HepG2 (cell line): ENCODE data around the gene TIMELESS. TPM values are rescaled to one million over a fixed set of nuclear protein-coding genes. Genes with fewer than 3 reads are reported as not detected.

Experiments
- AGO1 ChIP-seq: fragments of 200-400 bp; formaldehyde crosslinking; IDR thresholded peaks from 2 replicates; pipeline ENCODE4 v1.6.1; 2017; ENCODE audit warnings: mild to moderate bottlenecking, low read depth, low read length, moderate library complexity; ENCODE audit not compliant: poor library complexity, severe bottlenecking
- CHD4 ChIP-seq: fragments of 200-600 bp; sonication (generic); IDR thresholded peaks from 2 replicates; pipeline ENCODE4 v1.7.0; 2017; ENCODE audit warnings: mild to moderate bottlenecking, low read length, borderline replicate concordance
- DBP ChIP-seq: sonication (generic); formaldehyde crosslinking; IDR thresholded peaks from 2 replicates; pipeline ENCODE4 v1.4.0; 2020; ENCODE audit warnings: missing genetic modification reagents; ENCODE audit errors: not compliant biosample characterization
- GPBP1L1 ChIP-seq: sonication (generic); formaldehyde crosslinking; IDR thresholded peaks from 2 replicates; pipeline ENCODE4 v1.5.0; 2020; ENCODE audit warnings: mild to moderate bottlenecking, missing genetic modification reagents
- JUND ChIP-seq: sonication (generic); formaldehyde crosslinking; IDR thresholded peaks from 2 replicates; pipeline ENCODE4 v1.8.0; 2022; ENCODE audit warnings: mild to moderate bottlenecking, missing genetic modification reagents
- KLF12 ChIP-seq: sonication (generic); formaldehyde crosslinking; IDR thresholded peaks from 2 replicates; pipeline ENCODE4 v1.4.0; 2020; ENCODE audit warnings: missing genetic modification reagents, borderline replicate concordance
- NR2C2 ChIP-seq: sonication (generic); formaldehyde crosslinking; IDR thresholded peaks from 2 replicates; pipeline ENCODE4 v1.4.0; 2020; ENCODE audit warnings: missing genetic modification reagents, mild to moderate bottlenecking, moderate library complexity, borderline replicate concordance
- SIX4 ChIP-seq: sonication (generic); formaldehyde crosslinking; IDR thresholded peaks from 2 replicates; pipeline ENCODE4 v1.4.0; 2020; ENCODE audit warnings: missing genetic modification reagents
- SKI ChIP-seq: fragments of 450-650 bp; IDR thresholded peaks from one replicate; pipeline ENCODE4 v1.6.1; 2018; ENCODE audit warnings: mild to moderate bottlenecking; ENCODE audit not compliant: partially characterized antibody
- SOX13 ChIP-seq, 3 experiments: fragments of 450-650 bp in 1 of 3; sonication (generic) in 1 of 3; formaldehyde crosslinking in 1 of 3; IDR thresholded peaks in 2 of 3; conservative IDR thresholded peaks in 1 of 3; 2 replicates each; pipeline versions ENCODE4 v1.5.0 to v1.6.1; 2016 to 2020; ENCODE audit warnings: antibody characterized with exemption in 1 of 3, mild to moderate bottlenecking in 1 of 3, missing compliant biosample characterization in 1 of 3, missing genetic modification reagents in 1 of 3, moderate library complexity in 1 of 3
- SP2 ChIP-seq: sonication (generic); formaldehyde crosslinking; IDR thresholded peaks from 2 replicates; pipeline ENCODE4 v1.5.1; 2020; ENCODE audit warnings: mild to moderate bottlenecking, missing genetic modification reagents
- ZBTB44 ChIP-seq: sonication (generic); formaldehyde crosslinking; IDR thresholded peaks from 2 replicates; pipeline ENCODE4 v1.4.0; 2020; ENCODE audit warnings: missing genetic modification reagents
- ZNF24 ChIP-seq: fragments of 450-650 bp; IDR thresholded peaks from 2 replicates; pipeline ENCODE4 v1.6.1; 2017; ENCODE audit warnings: antibody characterized with exemption, mild to moderate bottlenecking
- ZNF282 ChIP-seq: fragments of 450-650 bp; IDR thresholded peaks from 2 replicates; pipeline ENCODE4 v1.6.1; 2018; ENCODE audit not compliant: partially characterized antibody
- ZNF296 ChIP-seq: sonication (generic); formaldehyde crosslinking; conservative IDR thresholded peaks from 2 replicates; pipeline ENCODE4 v1.5.0; 2020; ENCODE audit warnings: mild to moderate bottlenecking, missing genetic modification reagents
- ZNF546 ChIP-seq: sonication (generic); formaldehyde crosslinking; conservative IDR thresholded peaks from 2 replicates; pipeline ENCODE4 v1.8.1; 2023; ENCODE audit warnings: mild to moderate bottlenecking, missing genetic modification reagents
- ZNF747 ChIP-seq: sonication (generic); formaldehyde crosslinking; IDR thresholded peaks from 2 replicates; pipeline ENCODE4 v1.8.1; 2023; ENCODE audit warnings: missing genetic modification reagents, mild to moderate bottlenecking, borderline replicate concordance
- ZSCAN21 ChIP-seq: sonication (generic); formaldehyde crosslinking; IDR thresholded peaks from 2 replicates; pipeline ENCODE4 v1.8.0; 2022; ENCODE audit warnings: mild to moderate bottlenecking, missing genetic modification reagents, moderate library complexity, borderline replicate concordance
- polyA plus RNA-seq, 8 experiments: library from polyadenylated mRNA; depleted of rRNA in 3 of 8; stranded (reverse) in 7 of 8; unstranded in 1 of 8; fragments of >200 nt; fragmentation: Illumina TruSeq in 4 of 8; extraction: Trizol in 4 of 8; gene quantifications; 2 replicates each; pipeline versions ENCODE4 v1.2.1 to v1.2.3, GENCODE V29; 2011 to 2016; ENCODE audit warnings: low read depth in 4 of 8, missing spikeins in 1 of 8, mixed read lengths in 1 of 8; ENCODE audit not compliant: insufficient read depth in 1 of 8
- total RNA-seq, 5 experiments: library from RNA; depleted of rRNA; stranded (reverse); fragments of >200 nt; fragmentation: Illumina TruSeq; extraction: Trizol; gene quantifications; 2 replicates each; pipeline ENCODE4 v1.2.3, GENCODE V29; 2016; ENCODE audit warnings: low read depth in 1 of 5

Gene TIMELESS
- total and polyA plus RNA-seq, 2 of the 13 experiments (the other 11 are each of a cell fraction or from before 2014, with no cell fraction given), result 4.0 to 20.3 TPM

GRCh38 chr12:56488041-56488955 is 39.1 kb upstream of the TIMELESS start, which contains the start of gene GLS2 (continued):
- TF ChIP-seq AGO1 (no peak), ZSCAN21 (CRISPR knock-in tag) (peak; percentile 58; the same call in 1 of the 2 replicates), ZNF24 (no peak), NR2C2 (CRISPR knock-in tag) (peak; percentile 52), SIX4 (CRISPR knock-in tag) (peak; percentile 69; the same call in 1 of the 2 replicates), GPBP1L1 (CRISPR knock-in tag) (no peak), KLF12 (peak; percentile 78), SOX13 (IDR thresholded peaks at IDR 0.05) (no peak), SOX13 (CRISPR knock-in tag; conservative IDR thresholded peaks at IDR 0.05 in 1 of 2, IDR thresholded peaks at IDR 0.05 in 1 of 2) (0 out of 4 replicates have a peak, but pooled peaks of 1 of the 2 experiments have one; percentile 28), ZNF747 (CRISPR knock-in tag) (peak; percentile 79; the same call in 1 of the 2 replicates), ZNF296 (peak; percentile 74), ZNF282 (no peak), DBP (CRISPR knock-in tag) (peak; percentile 77), ZBTB44 (peak; percentile 87; the same call in 1 of the 2 replicates), JUND (CRISPR knock-in tag) (0 out of 2 replicates have a peak, but pooled peaks have one; percentile 51), SKI (no peak), CHD4 (no peak), ZNF546 (0 out of 2 replicates have a peak, but pooled peaks have one; percentile 67), SP2 (CRISPR knock-in tag) (peak; percentile 93)
